ENCODE data around the gene BCAP29. TPM values are rescaled to one million over a fixed set of nuclear protein-coding genes. Genes with fewer than 3 reads are reported as not detected.

Gene BCAP29
- polyA plus RNA-seq, 1 experiment, result 20.3 TPM

DNA sequence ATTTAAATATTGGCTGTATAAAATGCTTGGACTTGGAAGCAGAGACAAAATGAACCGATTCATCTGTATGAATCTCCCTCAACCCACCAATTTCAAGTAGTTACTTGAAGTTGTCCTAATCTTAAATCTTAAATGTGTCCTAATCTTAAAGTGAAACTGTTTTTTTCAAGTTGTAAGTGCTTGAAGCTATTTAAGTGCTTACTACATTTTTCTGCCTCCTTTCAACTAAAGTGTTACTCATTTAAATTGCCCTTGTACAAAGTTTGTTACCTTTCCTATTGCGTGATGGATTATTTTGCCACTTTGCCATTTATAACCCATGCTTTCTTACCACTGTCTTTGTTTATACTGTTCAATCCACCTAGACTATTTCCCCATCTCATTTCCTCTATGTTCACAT, 2.8 kb downstream of the BCAP29 start:
- POLR2A ChIA-PET, result no interaction called here
- H3K36me3 ChIP-seq (ENCODE audit: control insufficient read depth, insufficient read depth, low read length), result no peaks in the 10 kb centered on the region; the same call in 1 of the 2 replicates
- H3K4me3 ChIP-seq (ENCODE audit: low read depth, low read length), result no peak overlapping the region
- no peak for TF ChIP-seq CTCF (IDR thresholded peaks at IDR 0.05; ENCODE audit: insufficient read depth, low read depth, low read length)
- H3K27me3 ChIP-seq (ENCODE audit: control insufficient read depth, insufficient read depth, low read length), result no peaks in the 10 kb centered on the region
- CTCF ChIA-PET, result interaction anchor here (2.0 kb wide), 1 partner anchor 11 kb away, joined by 6 read pairs; no protein-coding TSS in a partner anchor
- DNase-seq (ENCODE audit: low read depth), result no peak

- POLR2A ChIA-PET, result no interaction called here
- H3K4me3 ChIP-seq (ENCODE audit: low read depth, low read length), result no peak overlapping the region
- CTCF ChIA-PET, result interaction anchor here (1.1 to 2.2 kb wide), 3 partner anchors 10 to 121 kb away, joined by 3 to 7 read pairs (median 3); no protein-coding TSS in a partner anchor
- H3K27me3 ChIP-seq (ENCODE audit: control insufficient read depth, insufficient read depth, low read length), result no peaks in the 10 kb centered on the region
- no peak for TF ChIP-seq CTCF (IDR thresholded peaks at IDR 0.05; ENCODE audit: insufficient read depth, low read depth, low read length)
- DNase-seq (ENCODE audit: low read depth), result no peak
- no peaks in the 10 kb centered on the region; the same call in 1 of the 2 replicates for H3K36me3 ChIP-seq (ENCODE audit: control insufficient read depth, insufficient read depth, low read length)
Observed at GRCh38 chr7:107584716-107585115, 4.7 kb downstream of the BCAP29 start.

- no peaks in the 10 kb centered on the region; the same call in 1 of the 2 replicates for H3K36me3 ChIP-seq (ENCODE audit: control insufficient read depth, insufficient read depth, low read length)
- H3K27me3 ChIP-seq (ENCODE audit: control insufficient read depth, insufficient read depth, low read length), result no peaks in the 10 kb centered on the region
- ChIA-PET CTCF (interaction anchor here (0.5 kb wide), 1 partner anchor 119 kb away, joined by 3 read pairs; no protein-coding TSS in a partner anchor), POLR2A (no interaction called here)
- H3K4me3 ChIP-seq (ENCODE audit: low read depth, low read length), result no peak overlapping the region
- no peak for DNase-seq (ENCODE audit: low read depth)
- no peak for TF ChIP-seq CTCF (IDR thresholded peaks at IDR 0.05; ENCODE audit: insufficient read depth, low read depth, low read length)
Observed at GRCh38 chr7:107588529-107589130, 8.6 kb downstream of the BCAP29 start.

- ChIA-PET CTCF (no interaction called here), POLR2A (no interaction called here)
- no peak for DNase-seq (ENCODE audit: low read depth)
Observed at GRCh38 chr7:107591421-107591820, 11.4 kb downstream of the BCAP29 start.

More at GRCh38 chr7:107591421-107591820, 11.4 kb downstream of the BCAP29 start:
- no peak overlapping the region for H3K4me3 ChIP-seq (ENCODE audit: low read depth, low read length)
- no peaks in the 10 kb centered on the region; the same call in 1 of the 2 replicates for H3K36me3 ChIP-seq (ENCODE audit: control insufficient read depth, insufficient read depth, low read length)
- TF ChIP-seq CTCF (IDR thresholded peaks at IDR 0.05; ENCODE audit: insufficient read depth, low read depth, low read length), result no peak
- H3K27me3 ChIP-seq (ENCODE audit: control insufficient read depth, insufficient read depth, low read length), result no peaks in the 10 kb centered on the region

Data from BJ (cell line).